ENCODE data around the gene FBN3.

FBN3 gene

GRCh38 chr19:8148088-8148409 is 1.3 kb downstream of the FBN3 start:
- DNase-seq, result no peak

DNA sequence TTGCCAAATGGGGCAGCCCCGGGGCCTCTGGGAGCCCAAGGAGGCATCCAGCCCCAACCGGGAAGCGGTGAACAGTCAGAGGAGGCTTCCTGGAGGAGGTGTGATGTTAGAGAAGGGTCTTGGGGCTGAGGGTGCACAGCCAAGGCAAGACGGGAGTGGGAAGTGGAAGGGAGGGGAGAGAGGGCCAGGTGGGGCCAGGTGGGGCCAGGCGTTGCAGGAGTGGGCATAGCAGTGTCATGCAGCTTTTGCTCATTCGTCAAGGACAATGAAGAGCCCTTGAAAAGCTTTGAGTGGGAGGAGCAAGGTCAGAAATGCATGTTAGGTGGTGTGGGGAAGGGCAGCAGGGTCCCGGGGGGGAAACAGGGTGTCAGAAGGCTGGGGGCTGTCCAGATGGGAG is 1.8 kb downstream of the FBN3 start:
- DNase-seq, result no peak

GRCh38 chr19:8146877-8147581 is 2.4 kb downstream of the FBN3 start:
- DNase-seq, result no peak

DNA sequence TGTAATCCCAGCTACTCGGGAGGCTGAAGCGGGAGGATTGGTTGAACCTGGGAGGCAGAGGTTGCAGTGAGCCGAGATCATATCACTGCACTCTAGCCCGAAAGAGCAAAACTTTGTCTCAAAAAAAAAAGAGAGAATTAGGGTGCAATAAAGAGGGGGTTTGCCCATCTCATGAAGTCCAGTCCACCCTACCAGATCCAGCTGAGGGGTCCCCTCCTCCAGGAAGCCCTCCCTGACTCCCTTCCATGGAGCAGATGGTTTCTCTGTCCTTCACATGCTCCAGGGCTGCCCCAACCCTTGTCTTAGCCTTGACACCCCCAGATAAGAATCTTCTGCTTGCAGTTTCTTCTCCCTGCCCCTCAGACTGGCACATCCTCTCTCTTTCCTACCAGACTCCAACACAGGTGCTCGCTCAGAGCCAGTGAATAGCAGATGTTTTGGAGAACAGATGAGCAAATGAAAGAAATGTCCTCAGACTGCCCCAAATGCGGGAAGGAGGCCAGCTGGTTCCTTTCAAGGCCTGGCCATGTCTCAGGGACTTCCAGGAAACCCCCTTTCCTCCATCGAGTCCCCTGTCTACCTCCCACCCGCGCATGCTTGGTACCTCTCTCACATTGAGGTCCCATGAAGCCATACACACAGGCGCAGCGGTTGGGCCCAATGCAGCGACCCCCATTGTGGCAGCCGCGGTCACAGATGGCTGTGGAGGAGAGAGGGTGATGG is 5.0 kb downstream of the FBN3 start:
- DNase-seq, result no peak

DNA sequence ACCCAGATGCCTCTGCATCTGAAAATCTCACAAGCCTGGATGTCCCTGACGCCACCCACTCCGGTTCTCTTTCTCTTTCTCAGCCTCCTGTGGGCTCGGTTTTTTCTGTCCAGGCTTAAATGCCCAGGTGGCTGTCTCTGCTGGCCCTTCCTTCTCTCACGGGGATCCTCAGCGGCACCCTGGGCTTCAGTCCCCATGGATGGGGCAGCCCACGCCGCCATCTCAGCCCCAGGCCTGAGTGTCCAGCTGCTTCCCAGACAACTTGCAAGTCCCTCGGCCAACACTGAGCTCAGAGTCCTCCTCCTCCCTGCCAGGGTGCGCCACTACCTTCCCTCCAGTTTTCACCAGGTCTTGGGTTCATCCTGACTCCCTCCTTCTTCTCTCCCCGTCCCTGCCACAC is 6.4 kb downstream of the FBN3 start:
- DNase-seq, result no peak

GRCh38 chr19:8142513-8142900 is 6.9 kb downstream of the FBN3 start:
- no peak for DNase-seq

GRCh38 chr19:8141726-8142512 is 7.5 kb downstream of the FBN3 start:
- no peak for DNase-seq

DNA sequence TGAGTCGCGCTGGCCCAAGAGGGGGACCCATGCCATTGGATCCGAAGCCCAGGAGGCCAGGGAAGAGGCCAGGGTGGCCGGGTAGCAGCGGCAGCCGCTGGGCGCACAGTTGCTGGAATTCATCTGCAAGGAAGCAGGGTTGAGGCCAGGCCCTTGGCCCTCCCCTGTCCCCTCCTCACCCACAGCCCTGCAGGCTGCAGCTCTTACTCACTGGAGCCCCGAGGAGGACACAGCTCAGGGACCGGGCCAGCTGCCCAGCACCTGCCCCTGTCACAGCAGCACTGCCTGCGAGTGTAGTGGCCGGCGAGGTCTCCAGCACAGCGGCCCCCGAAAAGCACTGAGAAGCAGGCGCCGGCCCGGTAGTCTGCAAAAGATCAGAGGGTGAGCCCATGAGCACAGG is 11.2 kb downstream of the FBN3 start:
- DNase-seq, result no peak

DNA sequence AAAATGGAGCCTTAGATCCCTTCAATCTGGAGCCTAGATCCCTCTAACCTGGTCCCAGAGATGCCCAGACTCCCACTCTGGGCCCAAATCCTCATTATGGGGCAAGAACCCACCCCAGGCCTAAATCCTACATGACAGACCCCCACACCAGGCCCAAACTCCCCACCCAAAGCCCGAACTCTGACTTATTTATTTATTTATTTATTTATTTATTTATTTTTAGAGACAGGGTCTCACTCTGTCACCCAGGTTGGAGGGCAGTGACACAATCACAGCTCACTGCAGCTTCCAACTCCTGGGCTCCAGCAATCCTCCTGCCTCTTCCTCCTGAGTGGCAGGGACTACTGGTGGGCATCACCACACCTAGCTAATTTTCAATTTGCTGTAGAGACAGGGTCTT is 12.0 kb downstream of the FBN3 start:
- DNase-seq, result no peak

DNA sequence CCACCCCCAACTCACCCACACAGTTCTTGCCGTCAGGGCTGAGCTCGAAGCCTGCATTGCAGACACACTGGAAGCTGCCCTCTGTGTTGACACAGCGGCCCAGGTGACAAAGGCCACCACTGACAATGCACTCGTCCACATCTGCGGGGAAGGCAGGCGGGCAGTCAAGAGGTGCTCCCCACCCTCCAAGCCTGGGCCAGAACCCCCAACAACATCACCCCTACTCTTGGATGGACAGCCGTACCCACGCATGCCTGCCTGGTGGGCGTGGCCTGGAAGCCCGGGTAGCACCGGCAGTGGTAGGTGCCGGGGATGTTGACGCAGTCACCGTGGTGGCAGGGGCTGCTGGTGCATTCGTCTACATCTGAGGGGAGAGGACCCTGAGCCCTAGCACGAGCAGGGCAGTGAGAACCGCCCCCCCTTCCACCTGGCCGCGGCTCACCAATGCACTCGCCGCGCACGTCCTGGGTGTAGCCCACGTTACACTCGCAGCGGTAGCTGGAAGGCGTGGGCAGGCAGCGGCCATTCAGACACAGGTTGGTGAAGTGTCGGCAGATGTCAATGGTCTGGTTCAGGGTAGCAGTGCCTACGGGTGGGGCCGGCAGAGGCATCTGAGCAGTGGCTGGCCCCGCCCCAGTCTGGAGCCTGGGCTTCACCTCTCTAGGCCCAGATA is 13.3 kb downstream of the FBN3 start:
- DNase-seq, result no peak

- no peak for DNase-seq
These were observed 16.4 kb downstream of the FBN3 start for GRCh38 chr19:8132858-8133458.

GRCh38 chr19:8131517-8131916 is 17.9 kb downstream of the FBN3 start:
- DNase-seq, result no peak

DNA sequence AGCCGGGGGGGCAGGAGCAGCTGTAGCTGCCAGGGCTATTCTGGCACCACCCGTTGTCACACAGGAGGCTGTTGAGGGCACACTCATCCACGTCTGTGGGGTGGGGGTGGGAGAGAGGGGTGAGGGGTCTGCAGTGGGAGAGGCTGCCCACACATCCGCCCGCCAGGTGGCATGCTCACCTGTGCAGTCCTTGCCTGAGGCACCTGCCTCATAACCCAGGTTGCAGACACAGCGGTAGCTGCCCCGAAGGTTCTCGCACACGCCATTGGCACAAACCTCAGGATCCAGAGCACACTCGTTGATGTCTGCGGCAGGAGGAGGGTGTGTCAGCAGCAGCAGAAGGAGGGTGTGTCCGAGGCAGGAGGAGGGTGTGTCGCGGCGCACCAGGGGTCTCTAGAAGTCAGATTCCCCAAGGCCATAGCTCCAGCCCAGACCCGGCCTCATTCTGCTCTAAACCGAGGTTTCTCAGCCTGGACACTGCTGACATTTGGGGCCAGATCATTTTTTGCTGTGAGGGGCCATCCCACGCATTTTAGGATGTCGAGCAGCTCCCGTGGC is 20.3 kb downstream of the FBN3 start:
- no peak for DNase-seq

GRCh38 chr19:8128551-8128950 is 20.8 kb downstream of the FBN3 start:
- DNase-seq, result no peak

DNA sequence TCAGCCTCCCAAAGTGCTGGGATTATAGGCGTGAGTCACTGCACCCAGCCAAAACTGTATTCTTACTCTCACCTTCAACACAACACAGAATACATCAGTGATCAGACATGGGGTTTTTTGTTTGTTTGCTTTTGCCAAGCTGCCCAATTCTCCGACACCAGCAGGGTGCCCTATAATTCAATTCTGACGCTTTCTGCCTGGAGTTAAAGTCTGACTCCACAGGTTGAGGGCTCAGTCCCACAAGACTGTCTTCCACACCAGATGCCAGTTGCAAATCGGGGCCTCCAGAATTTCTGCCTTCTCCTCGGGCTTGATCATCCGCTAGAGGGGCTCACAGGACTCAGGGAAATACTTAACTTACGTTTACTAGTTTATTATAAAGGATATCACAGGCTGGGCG is 22.1 kb downstream of the FBN3 start:
- DNase-seq, result no peak

- DNase-seq, result no peak
These were observed 22.9 kb downstream of the FBN3 start for GRCh38 chr19:8126511-8126910.

DNA sequence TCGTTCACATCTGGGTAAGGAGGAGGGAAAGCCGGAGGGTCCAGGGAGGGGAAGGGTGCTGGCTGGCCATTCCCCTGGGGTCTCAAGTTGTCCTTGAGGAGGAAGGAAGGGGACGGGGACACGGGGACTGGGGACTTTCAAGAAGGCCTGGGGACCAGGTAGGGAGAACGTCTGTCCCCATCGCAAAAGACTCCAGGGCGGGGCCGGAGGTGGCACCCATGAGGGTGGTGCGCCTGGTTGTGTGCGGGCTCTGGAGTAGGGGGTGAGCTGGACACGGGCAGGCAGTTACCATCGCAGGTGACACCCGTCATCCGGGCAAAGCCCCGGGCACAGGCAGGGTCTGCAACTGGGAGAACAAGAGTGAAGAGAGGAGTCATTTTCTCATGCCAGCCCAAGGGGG is 23.4 kb downstream of the FBN3 start:
- no peak for DNase-seq

DNA sequence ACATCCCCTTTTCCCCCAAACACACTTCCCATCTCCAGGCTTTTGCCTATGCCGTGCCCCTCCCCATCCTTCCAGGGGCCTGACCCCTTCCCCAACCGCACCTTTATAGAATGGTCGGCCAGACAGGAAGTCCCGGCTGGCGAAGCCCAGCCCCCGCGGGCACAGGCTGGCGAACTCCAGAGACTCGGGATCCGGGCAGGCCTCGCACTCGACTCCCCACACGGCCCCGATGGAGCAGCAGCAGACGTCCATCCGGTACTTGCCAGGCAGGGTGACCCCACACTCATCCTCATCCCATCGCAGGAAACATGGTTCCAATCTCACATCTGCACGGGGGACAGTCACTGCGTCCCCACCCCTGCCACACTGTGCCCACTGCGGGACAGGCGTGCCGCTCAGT is 25.7 kb downstream of the FBN3 start:
- no peak for DNase-seq

GRCh38 chr19:8120636-8121480 is 28.5 kb downstream of the FBN3 start:
- no peak for DNase-seq

- no peak for DNase-seq
These were observed 31.4 kb downstream of the FBN3 start for GRCh38 chr19:8117991-8118390.

DNA sequence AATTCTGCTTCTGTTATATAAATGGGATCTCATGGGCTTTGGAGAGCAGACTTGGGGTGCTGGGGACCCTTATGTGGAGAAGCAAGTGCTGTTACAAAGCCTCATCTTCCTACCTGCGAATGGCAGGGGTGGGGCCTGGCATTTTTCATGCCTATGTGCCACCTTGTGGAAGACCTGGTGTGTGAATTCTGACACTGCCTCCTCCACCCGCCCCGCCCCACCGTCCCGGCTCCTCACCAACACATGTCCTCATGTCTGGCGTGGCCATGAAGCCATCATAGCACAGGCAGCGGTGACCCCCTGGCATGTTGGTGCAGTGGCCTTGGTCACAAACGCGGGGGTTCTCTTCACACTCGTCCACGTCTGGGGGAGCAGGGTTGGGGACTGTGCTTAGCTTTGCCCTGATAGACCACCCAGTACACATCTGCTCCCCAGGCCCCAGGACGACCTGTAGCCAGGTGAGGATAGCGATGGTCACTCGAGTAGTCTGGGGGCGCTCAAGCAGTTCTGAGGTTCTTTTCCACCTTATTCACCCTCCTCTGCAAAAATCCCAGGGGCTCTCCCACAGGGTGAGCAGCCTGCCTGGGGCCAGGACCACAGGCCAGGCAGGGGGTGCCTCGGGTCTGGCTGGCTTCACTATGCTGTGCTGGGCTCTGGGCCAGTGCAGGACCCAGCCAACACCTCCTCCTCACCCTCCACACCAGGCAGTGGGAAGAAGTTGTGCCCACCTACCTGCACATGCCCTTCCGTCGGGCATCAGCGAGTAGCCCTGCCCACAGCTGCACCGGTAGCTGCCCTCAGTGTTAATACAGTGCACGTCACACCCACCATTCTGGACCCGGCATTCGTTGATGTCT is 32.7 kb downstream of the FBN3 start:
- no peak for DNase-seq

Measured in hippocampal formation (tissue), 2 donors.